Hematopoietic multipotent progenitor cell treated with erythropoietin and hydrocortisone succinate and interleukin-3 and kit ligand, for 8 days (in vitro differentiated cells): ENCODE data around the gene COX7A2.
A peak's percentile ranks its signal among the peaks of the same experiment; 100 is the strongest.

ENCODE experiments used
- DNase-seq: peaks from one replicate; pipeline ENCODE4 v3.0.0-alpha.2; 2015

COX7A2 gene

DNA sequence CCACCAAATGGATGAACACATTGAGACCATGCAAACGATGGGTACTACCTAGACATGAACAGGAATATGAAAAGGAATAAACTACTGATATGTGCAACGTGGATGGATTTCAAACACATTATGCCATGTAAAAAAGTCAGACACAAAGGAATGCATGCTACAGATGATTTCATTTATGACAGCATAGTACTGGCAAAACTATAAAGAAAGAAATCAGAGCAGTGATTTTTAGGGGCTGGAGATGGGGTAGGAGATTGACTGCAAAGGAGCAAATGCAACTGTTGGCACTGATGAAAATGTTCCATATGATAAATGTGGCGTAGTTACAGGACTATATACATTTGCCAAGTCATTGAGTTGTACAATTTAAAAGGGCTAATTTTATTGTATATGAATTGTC is 24.3 kb downstream of the COX7A2 start:
- no peak for DNase-seq

DNA sequence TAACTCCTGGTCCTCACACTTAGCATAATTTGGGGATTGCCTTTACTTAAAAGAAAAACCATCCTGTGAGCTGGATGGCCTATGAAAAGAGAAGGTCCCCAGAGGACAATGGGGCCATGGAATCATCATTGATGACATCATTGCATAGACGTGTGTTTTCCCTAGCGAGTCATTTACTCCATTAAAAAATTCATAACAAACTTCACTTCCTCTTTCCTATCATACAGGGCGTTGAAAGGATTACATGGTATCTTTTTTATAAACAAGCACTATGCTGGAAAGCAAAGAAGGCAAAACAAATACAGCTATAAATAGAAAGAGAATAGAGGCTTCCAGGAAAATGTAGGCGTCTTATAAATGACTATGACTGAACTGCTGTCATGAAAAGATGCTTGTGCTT is 26.4 kb downstream of the COX7A2 start:
- no peak for DNase-seq

DNA sequence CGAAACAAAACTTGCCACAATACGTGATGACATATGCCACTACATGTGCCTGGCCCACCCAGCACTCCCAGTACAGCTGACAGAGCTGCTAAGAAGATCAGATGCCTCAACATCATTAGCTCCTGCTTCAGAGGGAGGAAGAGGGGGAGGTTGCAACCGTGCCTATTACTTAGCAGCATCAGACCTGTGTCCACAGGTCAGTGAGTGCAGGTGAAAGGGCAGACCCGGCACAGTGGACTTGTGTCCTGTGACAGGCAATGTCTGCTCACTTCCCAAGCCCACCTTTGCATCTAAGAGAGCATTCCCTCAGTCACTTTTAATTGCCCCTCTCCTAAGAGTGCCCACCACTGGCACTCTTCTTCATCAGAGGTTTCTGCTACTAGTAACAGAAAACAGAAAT is 28.3 kb downstream of the COX7A2 start:
- DNase-seq, result no peak

GRCh38 chr6:75213732-75214131 is 29.9 kb downstream of the COX7A2 start:
- no peak for DNase-seq

GRCh38 chr6:75213112-75213511 is 30.5 kb downstream of the COX7A2 start:
- DNase-seq, result no peak

DNA sequence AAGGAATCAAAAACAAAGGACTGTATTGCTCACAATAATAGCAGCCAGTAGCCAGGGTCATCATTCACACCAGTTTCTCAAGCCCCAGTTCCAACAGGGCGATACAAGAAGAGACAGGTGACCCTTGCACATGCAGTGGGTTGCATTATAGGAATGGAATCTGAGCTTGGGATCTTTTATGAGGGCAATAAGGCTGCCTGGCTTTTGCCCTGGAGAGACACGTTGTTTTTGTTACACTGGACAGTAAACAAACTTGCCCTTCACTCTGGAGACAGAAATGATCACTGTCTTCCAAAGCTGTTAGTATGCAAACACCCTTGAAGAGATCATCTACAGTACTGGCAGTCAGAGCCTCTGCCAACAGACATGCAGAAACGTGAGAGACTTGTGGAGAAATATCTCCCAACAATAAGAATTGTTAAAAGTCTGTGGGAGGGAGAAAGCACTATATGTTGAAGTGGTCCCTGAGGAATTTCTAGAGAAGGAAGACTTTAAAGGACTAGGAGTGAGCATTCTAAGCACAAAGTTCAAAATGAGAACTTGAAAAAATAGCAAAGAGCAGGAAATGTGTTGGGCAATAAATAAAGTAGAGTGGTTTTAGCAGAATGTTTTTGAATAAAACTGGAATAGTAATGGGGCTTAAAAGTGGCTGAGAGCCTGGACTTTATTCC is 31.5 kb downstream of the COX7A2 start:
- DNase-seq, result no peak

DNA sequence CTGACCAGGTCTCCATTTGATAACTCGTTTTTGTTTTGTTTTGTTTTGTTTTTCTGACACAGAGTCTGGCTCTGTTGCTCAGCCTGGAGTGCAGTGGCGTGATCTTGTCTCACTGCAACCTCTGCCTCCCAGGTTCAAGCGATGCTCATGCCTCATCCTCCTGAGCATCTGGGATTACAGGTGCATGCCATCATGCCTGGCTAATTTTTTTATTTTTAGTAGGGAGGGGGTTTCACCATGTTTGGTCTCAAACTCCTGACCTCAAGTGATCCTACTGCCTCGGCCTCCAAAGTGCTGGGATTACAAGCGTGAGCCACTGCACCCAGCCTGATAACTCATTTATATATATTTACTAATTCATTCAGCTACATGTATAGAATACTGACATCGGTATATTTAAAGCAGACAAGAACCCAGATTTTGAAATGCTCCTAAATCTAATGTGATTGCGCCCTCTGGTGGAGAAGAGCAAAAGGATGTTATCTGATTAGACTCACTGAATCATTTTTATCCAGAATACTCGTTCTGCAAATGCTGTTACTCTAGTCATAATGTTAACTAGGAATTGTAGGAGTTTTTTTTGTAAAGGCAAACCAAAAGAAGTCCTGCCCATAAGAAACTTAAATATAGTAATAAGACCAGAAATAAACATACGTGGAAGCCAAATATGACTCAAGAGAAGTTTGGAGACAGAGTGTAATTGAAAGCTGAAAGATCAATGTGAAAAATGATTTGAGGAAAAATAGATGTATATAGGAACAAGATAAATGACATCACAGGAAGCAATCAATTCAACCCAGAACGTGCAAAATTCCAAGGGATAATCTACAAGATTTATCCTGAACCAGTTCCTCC is 32.5 kb downstream of the COX7A2 start:
- DNase-seq, result peak; percentile 75

- no peak for DNase-seq
Measured at GRCh38 chr6:75209184-75209723, 34.3 kb downstream of the COX7A2 start.

DNA sequence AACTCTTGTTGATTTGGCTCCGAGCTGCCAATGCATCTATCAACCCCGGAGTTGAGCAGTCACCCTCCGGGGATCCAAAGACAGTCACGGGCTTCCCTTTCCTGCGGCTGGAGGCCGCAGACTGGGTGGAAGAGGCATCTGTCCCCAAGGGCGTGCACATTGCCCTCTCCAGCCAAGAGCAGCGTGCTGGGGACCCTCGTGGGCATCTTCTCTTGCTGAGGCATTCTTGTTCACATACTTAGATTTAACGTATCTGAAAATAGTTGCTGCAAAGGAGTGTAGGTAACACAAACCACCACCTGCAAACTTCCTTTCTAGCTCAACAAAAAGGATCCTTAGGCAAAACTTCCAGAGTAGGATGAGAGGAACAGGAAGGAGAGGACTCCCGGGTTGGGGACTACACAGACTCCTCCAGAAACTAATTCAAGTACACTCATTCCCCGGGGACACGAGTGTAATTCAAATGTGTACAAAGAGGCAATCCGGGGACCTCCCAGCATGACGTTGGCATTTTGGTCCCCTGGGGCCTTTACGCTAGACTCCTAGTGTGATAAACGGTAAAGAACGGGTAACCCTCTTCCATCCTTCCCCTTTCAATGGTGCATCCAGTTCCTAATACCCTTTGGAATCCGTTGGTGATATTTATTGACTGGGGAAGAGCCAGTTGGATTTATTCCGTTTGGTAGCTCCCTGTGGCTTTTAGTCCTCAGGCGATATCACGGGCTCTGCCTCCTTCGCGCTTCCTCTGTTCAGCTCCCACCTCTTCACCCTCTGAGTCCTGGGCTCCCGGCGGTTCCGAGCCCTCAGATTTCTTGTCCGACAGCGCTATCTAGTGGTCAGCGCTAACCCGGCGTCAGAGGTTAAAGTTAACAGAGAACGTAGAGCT is 35.1 kb downstream of the COX7A2 start:
- peak; percentile 70 for DNase-seq

- no peak for DNase-seq
Measured at GRCh38 chr6:75206576-75207342, 36.8 kb downstream of the COX7A2 start.

GRCh38 chr6:75205776-75206575 is 37.6 kb downstream of the COX7A2 start, which contains the start of gene COL12A1:
COL12A1 (minus strand) TSS chr6:75206053; CDS start chr6:75202792, 3,261 bp downstream.
- DNase-seq, result no peak

DNA sequence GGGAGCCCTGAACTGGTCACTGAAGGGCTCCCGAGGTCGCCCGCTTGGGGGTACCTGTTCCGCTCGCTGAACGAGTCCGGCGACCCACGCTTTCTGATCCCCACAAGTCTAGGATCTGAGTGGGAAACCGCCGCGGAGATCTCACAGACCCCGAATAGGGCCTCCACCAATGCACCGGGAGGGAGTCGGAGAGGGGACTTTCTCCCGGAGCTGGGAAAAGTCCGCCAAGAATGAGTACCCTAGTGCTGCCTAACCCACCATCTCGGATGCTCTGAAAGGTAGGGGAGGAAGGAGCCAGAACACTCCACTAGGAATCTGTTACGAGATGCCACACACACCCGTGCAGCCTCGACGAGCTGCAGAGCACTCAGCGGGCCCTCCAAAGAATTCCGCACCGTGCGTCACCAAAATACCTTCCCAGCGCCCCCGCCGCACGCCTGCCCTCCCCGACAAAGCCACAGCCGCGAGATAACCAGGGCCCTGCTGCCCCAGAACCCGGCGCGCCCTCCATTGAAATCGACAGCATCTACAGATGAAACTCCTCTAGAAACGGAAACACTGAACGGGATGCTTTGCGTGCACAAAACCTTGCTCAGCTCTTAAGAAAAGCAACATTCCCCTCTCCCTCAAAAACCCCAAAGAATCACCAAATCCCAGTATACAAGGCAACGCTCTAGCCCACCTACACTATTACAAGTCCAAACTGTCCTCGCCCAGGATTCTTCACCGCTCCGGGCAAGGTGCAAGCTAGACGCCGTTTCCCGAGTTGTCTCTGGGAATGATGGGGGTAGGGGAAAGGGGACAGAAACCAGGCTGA is 38.4 kb downstream of the COX7A2 start:
- DNase-seq, result no peak

GRCh38 chr6:75204217-75204958 is 39.2 kb downstream of the COX7A2 start:
- peak; percentile 33 for DNase-seq

GRCh38 chr6:75203721-75204120 is 39.9 kb downstream of the COX7A2 start:
- DNase-seq, result no peak

- no peak for DNase-seq
Measured at GRCh38 chr6:75202676-75203131, 40.9 kb downstream of the COX7A2 start.

DNA sequence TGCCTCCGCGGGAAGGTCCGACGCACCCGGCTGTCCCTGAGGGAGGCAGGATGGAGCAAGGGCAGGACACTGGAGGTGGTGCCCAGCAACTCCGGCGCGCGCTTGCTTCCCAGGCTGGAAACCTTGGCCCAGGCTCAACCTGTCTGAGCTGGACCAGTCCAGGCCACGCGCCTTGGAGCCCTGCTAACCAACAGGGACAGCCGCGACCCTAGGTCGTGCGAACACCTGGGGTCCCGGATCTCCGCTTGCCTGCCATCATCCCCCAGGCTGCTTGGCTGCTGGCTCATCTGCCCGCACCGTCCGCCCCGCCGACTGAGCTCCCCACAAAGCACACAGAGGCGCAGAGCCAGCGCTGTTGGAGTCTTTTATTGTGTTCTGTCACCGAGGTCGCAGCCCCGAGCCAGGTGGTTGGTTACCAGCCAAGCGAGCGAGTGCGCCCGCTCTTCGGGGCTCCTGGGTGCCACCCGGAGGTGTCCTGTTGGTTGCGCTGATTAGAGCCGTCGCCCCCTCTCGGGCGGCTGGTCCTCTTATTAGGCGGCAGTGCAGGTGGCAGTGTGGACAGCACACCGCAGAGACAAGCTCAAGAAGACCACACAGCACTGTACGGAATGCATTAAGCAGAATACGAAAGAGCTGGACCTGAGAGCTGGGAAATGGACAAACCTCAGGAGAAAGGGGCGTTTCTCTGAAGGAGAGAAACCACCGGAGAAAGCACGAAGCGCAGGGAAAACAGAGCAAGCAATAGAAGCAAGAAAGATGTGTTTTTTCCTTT is 41.5 kb downstream of the COX7A2 start:
- DNase-seq, result no peak

- DNase-seq, result no peak
Measured at GRCh38 chr6:75201021-75201420, 42.6 kb downstream of the COX7A2 start.

GRCh38 chr6:75199889-75200288 is 43.7 kb downstream of the COX7A2 start:
- DNase-seq, result no peak
